GM19043 (cell line): ENCODE results near the gene GLTPD2.

Experiments
- ATAC-seq: cut with Tn5 transposase; IDR thresholded peaks from one replicate; pipeline ENCODE4 v1.9.1; 2021; ENCODE audit warnings: low read depth; ENCODE audit not compliant: unreplicated experiment

The GLTPD2 gene

DNA sequence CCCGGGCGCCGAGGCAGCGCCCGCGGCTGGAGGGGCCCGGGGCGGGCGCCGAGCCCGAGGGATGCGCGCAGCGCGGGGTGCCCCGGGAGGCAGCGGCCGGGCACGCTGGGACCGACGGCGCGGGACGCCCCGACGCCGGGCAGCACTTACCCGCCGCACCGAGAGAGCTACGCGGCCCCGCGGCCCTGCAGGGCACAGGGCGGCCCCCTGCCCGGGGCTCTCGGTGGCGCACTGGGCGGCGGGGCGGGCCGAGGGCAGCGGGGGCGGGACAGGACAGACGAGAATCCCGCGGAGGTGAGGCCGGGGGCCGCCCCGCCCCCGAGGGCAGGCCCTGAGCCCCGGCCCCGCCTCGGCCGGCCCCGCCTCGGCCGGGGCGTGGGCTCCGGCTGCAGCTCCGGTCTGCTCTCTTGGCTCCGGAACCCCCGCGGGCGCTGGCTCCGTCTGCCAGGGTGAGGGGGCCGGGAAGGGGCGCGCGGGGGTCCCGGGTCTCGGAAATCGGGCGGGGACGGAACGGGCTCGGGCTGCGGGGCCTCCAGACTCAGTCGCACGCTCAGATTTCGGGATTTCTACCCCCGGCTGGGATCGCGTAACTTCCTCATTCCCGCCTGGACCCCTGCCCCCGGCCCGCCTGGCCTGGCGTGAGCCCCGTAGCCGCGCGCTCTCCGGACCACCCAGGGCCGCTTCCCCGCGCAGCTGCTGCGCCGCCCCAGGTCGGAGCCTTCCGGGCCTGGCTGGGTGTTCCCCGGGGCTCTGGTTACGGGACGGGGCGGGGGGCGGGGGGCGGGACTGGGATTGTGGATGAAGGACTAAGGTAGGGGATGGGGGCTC, 18.2 kb downstream of the GLTPD2 start, which contains the start of gene PLD2:
PLD2 (plus strand) TSS at position 376 of the 828 bp plus-strand sequence. CDS start 621 bp downstream, outside the sequence.
- ATAC-seq = peak; percentile 90

DNA sequence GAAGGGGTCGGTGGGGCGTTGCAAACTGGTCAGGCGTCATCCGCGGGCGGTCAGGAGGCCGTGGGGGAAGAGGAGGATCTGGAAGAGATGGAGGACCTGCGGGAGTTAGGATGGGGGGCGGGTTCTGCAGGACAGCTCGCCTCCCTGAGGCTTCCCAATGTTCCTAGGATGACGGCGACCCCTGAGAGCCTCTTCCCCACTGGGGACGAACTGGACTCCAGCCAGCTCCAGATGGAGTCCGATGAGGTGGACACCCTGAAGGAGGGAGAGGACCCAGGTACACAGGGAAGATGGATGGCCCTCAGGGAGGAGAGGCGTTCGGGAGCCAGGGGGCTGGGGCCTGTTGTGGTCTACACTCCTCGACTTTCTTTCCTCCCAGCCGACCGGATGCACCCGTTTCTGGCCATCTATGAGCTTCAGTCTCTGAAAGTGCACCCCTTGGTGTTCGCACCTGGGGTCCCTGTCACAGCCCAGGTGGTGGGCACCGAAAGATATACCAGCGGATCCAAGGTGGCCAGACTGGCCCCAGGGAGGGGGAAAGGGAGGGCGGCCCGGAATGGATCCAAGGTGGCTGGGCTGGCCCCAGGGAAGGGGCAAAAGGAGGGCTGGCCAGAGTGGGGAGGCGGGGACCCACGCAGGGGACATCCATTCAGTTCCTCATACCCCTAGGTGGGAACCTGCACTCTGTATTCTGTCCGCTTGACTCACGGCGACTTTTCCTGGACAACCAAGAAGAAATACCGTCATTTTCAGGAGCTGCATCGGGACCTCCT, 19.0 kb downstream of the GLTPD2 start:
- no peak for ATAC-seq

DNA sequence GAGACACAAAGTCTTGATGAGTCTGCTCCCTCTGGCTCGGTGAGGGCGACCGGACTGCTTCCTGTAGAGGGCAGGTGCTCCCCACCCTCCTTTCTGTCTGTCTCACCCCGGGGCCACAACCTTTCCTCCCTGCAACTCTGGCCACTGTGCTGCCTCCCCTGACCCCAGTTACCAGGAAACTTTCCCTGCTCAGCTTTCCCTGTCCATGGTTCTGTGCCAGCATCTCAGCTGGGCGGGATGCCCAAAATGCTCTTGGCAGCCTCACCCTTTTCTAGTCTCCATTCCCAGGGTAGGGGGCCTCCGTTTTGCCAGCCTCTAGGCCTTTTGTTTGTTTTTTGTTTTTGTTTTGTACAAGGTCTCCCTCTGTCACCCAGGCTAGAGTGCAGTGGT, 19.6 kb downstream of the GLTPD2 start:
- ATAC-seq = no peak

DNA sequence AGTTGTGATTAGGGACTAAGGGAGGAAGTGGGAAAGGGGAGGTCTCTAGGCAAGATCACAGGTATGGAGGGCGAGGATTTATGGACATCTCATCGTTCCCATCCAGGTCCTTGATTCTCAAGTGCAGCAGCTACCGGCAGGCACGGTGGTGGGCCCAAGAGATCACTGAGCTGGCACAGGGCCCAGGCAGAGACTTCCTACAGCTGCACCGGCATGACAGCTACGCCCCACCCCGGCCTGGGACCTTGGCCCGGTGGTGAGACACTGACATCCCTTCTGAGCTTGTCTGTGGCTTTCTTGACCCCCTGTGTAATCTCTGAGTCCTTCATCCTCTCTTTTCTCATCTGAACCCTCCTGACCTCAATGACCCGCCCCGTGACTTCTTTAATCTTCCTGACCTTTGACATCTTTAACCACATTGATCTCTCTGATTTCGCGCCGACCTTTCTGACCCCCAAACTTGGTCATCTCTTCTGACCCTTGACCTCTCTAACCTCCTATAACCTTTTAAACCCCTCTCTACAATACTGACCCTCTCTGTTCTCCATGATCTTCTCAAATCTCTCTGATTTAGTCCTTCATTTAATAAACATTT, 22.0 kb downstream of the GLTPD2 start:
- no peak for ATAC-seq

DNA sequence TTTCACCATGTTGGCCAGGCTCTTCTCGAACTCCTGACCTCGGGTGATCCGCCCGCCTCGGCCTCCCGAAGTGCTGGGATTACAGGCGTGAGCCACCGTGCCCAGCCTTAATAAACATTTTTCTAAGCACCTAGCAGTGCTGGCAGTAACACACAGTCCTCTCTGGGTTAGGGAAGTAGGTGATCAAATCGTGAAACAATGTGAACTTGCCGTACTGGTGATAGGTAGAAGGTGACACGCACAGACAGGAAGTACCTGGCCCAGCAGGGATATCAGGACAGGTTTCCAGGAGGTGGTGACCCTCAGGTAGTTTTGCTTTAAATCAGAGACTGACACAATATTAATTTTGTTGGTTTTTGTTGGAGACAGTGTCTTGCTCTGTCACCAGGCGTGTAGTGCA, 22.7 kb downstream of the GLTPD2 start:
- ATAC-seq = no peak

DNA sequence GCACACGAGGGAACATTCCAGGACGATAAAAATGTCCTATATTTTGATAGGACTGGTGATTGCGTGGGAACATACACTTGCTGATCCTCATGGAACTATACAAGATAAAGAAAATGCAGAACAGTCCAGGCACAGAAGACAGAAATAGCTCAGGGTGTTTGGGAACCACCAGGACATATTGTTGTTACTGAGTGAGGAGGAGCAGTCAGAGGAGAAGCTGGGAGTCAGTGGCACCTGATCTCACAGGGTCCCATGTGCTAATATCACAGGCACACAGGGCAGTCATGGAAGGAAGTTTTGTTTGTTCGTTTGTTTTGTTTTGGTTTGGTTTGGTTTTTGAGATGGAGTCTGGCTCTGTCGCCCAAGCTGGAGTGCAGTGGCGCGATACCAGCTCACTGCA, 23.9 kb downstream of the GLTPD2 start:
- no peak for ATAC-seq

DNA sequence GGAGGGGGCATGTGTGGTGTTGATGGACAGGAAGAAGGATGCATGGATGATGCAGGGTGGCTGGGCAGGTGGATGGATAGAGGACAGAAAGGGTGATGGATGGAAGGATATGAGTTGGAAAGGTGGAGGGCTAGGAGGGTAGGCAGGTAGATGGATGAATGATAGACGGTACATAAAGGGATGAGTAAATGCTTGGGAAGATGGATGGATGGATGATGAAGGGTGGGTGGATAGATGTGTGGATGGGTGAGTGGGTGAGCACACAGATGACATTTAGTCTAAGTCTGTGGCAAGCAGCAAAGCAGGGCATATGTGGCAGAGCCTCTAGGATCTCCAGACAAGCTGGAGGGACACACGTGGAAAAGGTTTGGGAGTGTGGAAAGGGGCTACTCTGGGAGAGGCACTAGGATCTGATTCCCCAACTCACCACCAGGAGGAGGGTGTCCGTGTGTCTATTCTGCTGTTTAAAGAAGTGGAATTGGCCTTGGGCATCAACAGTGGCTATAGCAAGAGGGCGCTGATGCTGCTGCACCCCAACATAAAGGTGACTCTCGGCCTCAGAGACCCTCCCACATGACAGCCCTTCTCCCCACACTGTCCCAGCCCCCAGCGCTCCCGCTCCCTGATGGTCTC, 26.4 kb downstream of the GLTPD2 start:
- ATAC-seq = no peak

DNA sequence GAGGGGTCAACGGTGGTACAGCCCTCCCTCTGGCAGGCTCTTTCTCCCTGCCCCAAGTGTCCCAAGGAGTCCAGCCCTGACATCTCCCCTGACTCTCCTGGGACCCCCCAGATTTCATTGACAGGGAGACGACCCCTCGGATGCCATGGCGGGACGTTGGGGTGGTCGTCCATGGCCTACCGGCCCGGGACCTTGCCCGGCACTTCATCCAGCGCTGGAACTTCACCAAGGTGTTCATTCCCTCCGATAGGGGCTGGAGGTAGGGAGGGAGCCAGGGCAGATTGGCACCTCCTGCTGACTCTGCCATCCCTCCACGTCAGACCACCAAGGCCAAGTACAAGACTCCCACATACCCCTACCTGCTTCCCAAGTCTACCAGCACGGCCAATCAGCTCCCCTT, 28.1 kb downstream of the GLTPD2 start:
- ATAC-seq = no peak

DNA sequence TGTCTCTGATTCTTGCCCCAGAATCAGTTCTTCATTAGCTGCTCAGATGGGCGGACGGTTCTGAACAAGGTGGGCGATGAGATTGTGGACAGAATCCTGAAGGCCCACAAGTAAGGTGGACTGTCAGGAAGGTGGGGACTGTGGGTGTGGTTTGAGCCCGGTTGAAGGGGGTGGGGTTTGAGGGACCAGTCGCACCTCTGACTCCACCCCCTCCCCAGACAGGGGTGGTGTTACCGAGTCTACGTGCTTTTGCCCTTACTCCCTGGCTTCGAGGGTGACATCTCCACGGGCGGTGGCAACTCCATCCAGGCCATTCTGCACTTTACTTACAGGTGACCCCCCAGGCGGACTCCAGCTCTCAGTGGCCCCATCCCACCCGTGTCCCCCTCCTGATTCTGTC, 29.5 kb downstream of the GLTPD2 start:
- ATAC-seq = no peak

DNA sequence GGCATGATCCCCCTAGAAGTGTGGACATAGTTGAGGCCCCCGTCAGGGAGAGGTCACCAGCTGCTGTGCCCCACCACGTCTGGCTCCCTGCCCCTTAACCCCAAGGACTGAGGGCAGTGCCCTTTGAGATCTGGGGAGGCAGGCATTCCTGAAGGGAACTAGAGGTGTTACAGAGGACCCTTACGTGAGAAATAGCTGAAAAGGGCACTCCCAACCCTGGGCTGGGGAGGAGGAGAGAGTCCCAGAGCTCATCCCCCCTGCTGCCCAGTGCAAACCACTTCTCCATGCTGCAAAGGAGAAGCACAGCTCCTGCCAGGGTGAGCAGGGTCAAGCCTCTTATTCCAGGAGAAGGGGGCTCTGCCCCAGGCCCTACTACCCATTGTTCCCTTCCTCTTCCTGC, 34.1 kb downstream of the GLTPD2 start:
- no peak for ATAC-seq

DNA sequence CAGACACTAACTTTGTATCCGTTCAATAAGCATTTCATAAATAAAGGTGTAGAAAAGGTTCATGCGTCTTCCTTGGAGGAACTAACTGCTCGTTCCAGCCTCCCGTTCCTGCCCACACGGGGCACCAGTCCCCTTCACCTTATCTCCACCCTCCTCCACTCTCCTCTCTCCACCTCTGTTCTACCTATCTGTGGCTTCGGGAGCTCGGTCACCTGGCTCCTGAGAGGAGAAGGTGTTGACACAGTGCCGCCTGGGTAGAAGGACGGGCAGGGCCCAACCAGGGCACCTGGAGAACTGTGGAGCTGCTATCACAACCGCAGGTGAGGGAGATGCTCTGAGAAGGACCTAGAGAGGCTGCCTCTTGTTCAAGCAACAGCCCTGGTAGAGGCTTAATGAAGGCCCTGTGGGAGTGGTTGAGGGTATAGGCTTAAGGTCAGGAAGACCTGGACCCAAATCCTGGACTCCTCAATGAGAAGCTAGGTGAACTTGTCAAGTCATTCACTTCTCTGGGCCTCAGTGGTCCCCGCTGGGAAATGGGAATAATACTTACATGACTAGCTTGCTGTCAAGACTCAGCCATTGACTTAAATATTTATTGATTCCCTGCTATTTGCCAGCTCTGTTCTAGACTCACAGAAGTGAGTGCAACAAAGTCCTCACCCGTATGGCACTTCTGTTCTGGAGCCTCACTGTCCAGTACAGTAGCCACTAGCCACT, 34.8 kb downstream of the GLTPD2 start:
- ATAC-seq = no peak

DNA sequence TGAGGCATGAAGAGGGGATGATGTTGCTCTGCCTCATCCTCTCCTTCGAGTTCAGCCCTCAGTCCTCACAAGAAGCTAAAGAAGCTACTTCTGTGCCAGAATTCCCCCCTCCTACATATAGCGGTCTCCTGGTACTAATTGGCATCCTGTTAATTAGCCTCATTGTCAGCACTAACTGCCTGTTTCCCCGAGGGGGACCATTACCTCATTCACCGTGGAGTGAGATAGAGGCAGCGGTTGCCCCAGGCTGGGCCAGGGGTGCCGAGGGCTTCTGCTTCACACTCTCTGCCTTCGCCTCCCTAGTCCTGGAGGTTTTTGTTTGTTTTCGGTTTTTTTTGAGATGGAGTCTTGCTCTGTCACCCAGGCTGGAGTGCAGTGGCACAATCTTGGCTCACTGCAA, 38.6 kb downstream of the GLTPD2 start:
- ATAC-seq = no peak

DNA sequence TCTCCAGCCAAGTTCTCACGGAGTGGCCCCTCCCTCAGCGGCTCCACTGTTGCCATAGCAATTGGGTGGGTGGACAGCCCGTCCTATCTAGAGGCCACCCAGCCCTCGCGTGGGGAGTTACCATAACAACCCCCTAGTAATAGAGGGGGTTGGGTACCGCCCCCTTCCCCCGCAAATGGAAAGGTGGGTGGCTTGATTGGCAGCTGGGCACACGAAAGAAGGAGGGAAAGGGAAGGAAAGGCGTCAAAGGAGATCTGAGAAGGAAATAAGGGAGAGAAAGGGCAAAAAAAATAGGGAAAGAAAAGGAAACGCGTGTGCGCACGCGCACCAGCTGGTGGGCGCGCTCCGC, 44.0 kb downstream of the GLTPD2 start:
- peak; percentile 14 for ATAC-seq

DNA sequence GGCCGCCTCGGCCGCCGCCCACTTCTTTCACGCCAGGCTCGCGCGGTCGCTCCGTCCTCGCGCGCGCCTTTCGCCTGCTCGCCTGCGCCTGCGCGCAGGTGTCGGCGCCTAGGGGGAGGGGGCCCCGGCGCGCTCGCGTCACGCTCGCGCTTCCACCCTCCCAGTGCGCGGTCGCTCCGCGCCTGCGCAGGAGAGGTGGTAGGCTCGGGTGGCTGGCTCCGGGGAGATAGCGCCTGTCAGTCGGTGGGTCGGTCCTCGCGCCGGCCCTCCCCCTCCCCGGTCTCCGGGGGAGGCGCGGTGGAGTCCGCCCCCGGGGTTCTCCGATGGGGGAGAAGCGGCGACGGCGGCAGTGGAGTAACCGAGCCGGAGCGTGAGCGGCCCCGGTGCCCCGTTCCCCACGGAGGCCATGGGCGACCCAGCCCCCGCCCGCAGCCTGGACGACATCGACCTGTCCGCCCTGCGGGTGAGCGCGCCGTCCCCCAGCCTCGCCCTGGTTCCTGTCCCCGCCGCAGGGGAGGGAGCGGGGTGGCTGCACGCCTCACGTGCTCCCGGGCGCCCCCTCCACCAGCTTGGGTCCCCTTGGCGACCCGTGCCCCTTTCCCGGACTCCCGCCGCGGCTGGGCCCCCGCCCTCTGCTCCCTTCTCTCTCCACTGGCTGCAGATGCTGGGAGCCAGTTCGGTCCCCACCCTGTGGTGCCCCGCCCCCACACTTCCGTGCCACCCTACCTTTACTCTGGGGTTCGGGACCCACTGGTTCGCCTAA, 44.6 kb downstream of the GLTPD2 start, which contains the start of gene MINK1:
MINK1 (plus strand) TSS at position 163 of the 763 bp plus-strand sequence; CDS start at position 407, 244 bp downstream.
- ATAC-seq = peak; percentile 57

DNA sequence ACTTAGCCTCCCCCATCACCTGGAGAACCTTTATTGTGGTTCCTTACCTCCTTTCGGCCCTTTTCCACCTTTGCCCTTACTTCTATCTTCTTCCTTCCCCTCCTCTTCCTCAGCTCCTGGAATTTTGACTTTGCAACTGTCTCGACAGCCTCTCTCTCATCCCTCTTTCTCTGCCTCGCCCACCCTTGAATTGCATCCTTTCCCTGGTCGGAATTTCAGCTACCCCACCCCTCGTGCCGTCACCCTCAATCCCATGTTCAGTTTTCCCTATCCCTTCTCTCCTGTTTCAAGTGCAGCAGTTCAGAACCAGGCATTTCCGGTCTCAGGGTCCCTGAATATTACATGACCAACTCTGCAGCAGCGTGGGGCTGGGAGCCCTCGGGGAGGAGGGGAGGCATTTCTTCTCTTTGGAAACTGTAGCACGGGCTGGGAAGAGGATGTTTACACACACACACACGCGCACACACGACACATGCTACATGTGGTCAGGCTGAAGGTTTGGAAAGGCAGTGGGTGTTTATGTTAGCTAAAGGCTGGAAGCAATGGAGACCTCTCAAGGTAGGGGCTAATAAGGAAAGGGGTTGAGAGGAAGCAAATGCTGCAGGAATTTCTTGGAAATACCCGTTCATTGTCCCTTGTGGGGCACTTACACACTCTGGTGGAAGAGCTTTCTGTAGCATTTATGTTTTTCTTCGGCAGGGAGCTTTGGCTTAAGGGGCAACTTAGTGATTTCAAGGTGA, 45.3 kb downstream of the GLTPD2 start:
- no peak for ATAC-seq

DNA sequence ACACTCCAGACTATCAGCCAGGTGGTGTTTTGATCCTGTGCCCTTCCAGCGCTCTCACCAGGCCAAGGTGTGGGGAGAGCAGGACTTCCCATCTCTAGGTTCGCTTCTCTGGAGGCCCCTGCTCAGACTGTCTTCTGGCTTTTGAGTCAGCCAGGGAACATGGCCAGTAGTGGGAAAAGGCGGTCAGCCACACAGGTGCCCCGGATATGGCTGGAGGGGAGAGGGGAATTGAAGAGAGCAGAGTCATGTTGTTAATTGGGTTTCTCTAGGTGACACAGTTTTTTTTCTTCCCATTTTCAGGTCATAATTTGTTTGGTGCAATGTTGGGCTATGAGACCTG, 45.9 kb downstream of the GLTPD2 start:
- ATAC-seq = no peak

DNA sequence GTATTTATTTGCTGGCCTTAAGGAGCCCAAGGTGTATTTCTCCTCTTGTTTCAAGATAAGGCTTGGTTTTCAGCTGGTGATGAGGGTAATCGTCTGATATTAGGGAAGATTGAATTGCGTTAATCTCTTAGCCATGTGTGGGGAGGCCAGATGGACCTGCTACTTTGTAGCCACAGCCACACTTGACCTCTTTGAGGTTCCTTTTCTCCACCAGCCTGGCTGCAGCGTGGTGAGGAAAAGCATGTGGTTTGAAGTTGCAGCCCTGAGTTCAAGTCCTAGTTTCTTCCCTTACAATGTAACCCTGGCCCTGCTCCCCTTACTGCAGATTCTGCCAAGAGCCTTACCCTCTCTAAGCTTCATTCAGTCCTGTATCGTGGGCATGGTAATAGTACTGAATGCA, 47.5 kb downstream of the GLTPD2 start:
- no peak for ATAC-seq

DNA sequence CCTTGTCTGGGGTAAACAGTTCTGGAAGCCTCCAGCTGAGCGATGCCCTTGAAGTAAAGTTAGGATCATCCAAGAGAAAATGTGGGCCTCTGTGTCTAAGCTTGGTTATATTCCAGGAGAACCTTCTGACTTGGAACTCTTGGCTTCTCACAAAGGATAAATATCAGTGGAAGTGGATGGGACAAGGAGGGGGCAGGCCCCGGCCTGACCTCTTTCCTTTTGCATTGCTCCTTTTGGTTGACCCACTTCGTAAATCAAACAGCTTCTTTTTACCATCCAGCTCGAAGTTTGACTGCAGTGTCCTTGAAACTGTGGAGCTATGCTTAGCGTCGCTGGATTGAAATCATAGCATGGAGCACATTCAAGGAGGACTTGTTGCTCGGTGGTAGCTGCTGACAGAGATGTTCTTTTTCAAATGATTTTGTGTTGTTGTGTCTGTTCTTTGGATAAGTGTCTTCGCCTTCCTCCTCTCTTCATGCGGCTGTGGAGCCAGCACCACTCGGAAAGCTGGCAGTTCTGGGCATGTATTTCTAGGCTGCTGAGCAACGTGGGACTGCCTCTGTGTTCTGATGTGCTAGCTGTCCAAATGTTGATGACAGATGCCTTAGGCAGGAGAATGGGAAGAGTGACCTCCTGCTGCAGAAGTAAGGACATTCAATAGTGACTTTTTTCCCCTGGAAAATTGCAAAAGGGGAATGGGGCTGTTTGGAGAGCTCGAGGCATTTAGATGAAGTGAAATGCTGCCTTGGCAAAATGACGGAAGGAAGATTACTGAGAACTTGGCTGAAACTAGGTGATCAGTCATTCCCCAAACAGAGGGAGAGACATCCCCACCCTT, 48.9 kb downstream of the GLTPD2 start:
- no peak for ATAC-seq
